Mammary epithelial cell (primary cell): Measurements from ENCODE around the gene BCL2A1.

Source experiments
- EZH2 ChIP-seq: IDR thresholded peaks from 2 replicates; pipeline ENCODE4 v1.6.1; 2012; ENCODE audit warnings: low read length, inconsistent platforms, borderline replicate concordance
- TF ChIP-seq, protein P1 (sequence below), 2 donors: IDR thresholded peaks in 1 of 2; conservative IDR thresholded peaks in 1 of 2; 2 replicates each; pipeline ENCODE4 v1.5.1; 2011 to 2012; ENCODE audit warnings: inconsistent platforms in 2 of 2, low read length in 2 of 2, mild to moderate bottlenecking in 2 of 2, control low read depth in 1 of 2, low read depth in 1 of 2; ENCODE audit not compliant: insufficient read depth in 1 of 2; ENCODE audit errors: extremely low read depth in 1 of 2

DNA sequence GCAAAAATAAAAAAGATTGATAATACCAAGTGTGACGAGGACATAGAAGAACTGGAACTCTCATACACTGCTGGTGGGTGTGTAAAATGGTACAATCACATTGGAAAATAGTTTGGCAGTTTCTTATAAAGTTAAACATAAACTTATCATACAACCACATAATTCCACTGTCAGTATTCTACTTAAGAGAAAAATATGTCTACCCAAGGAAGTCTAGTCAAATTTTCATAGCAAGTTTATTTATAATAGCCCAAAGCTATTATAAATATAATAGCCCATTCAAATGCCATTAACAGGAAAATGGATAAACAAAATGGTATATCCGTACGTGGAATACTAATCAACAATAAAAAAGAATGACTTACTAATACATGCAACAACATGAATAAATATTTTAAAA is 40.6 kb upstream of the BCL2A1 start:
- TF ChIP-seq, protein P1, sequence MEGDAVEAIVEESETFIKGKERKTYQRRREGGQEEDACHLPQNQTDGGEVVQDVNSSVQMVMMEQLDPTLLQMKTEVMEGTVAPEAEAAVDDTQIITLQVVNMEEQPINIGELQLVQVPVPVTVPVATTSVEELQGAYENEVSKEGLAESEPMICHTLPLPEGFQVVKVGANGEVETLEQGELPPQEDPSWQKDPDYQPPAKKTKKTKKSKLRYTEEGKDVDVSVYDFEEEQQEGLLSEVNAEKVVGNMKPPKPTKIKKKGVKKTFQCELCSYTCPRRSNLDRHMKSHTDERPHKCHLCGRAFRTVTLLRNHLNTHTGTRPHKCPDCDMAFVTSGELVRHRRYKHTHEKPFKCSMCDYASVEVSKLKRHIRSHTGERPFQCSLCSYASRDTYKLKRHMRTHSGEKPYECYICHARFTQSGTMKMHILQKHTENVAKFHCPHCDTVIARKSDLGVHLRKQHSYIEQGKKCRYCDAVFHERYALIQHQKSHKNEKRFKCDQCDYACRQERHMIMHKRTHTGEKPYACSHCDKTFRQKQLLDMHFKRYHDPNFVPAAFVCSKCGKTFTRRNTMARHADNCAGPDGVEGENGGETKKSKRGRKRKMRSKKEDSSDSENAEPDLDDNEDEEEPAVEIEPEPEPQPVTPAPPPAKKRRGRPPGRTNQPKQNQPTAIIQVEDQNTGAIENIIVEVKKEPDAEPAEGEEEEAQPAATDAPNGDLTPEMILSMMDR (conservative IDR thresholded peaks at IDR 0.05 in 1 of 2, IDR thresholded peaks at IDR 0.05 in 1 of 2; ENCODE audit: extremely low read depth in 1 of 2, insufficient read depth in 1 of 2, low read depth in 1 of 2, low read length in 2 of 2), result no peak
- TF ChIP-seq EZH2, result no peak
